HepG2 (cell line): ENCODE data around the gene ABCF1. TPM values are rescaled to one million over a fixed set of nuclear protein-coding genes. Genes with fewer than 3 reads are reported as not detected.

ENCODE experiments used
- AKNA ChIP-seq: sonication (generic); formaldehyde crosslinking; IDR thresholded peaks from 2 replicates; pipeline ENCODE4 v1.4.0; 2020; ENCODE audit warnings: missing genetic modification reagents, borderline replicate concordance
- CENPBD1 ChIP-seq: sonication (generic); formaldehyde crosslinking; IDR thresholded peaks from 2 replicates; pipeline ENCODE4 v1.8.0; 2022; ENCODE audit warnings: missing genetic modification reagents, low read depth, mild to moderate bottlenecking, borderline replicate concordance
- GATA4 ChIP-seq: sonication (generic); IDR thresholded peaks from 2 replicates; pipeline ENCODE4 v1.6.1; 2016; ENCODE audit warnings: antibody characterized with exemption, low read depth, borderline replicate concordance
- HOXA7 ChIP-seq: sonication (generic); formaldehyde crosslinking; IDR thresholded peaks from 2 replicates; pipeline ENCODE4 v1.8.1; 2022; ENCODE audit warnings: mild to moderate bottlenecking, missing genetic modification reagents, moderate library complexity
- PHF20 ChIP-seq: sonication (generic); formaldehyde crosslinking; IDR thresholded peaks from 2 replicates; pipeline ENCODE4 v1.5.0; 2020; ENCODE audit warnings: mild to moderate bottlenecking, missing genetic modification reagents
- PHF5A ChIP-seq: IDR thresholded peaks from one replicate; pipeline ENCODE4 v1.6.1; 2018; ENCODE audit warnings: low read depth, missing genetic modification reagents; ENCODE audit not compliant: unreplicated experiment
- RAD21 ChIP-seq: fragments of 450-650 bp; formaldehyde crosslinking; IDR thresholded peaks from 2 replicates; pipeline ENCODE4 v1.5.0; 2020; ENCODE audit warnings: mild to moderate bottlenecking
- SMAD3 ChIP-seq: sonication (generic); formaldehyde crosslinking; IDR thresholded peaks from 2 replicates; pipeline ENCODE4 v1.4.0; 2020; ENCODE audit warnings: missing genetic modification reagents
- TRIM22 ChIP-seq: fragments of 450-650 bp; IDR thresholded peaks from 2 replicates; pipeline ENCODE4 v1.6.1; 2017
- ZNF207 ChIP-seq: fragments of 450-650 bp; IDR thresholded peaks from 2 replicates; pipeline ENCODE4 v1.6.1; 2016; ENCODE audit warnings: antibody characterized with exemption, borderline replicate concordance
- ZNF24 ChIP-seq: fragments of 450-650 bp; IDR thresholded peaks from 2 replicates; pipeline ENCODE4 v1.6.1; 2017; ENCODE audit warnings: antibody characterized with exemption, mild to moderate bottlenecking
- ZNF282 ChIP-seq: fragments of 450-650 bp; IDR thresholded peaks from 2 replicates; pipeline ENCODE4 v1.6.1; 2018; ENCODE audit not compliant: partially characterized antibody
- ZNF3 ChIP-seq: IDR thresholded peaks from 2 replicates; pipeline ENCODE4 v1.7.0; 2017; ENCODE audit warnings: inconsistent platforms
- ZNF329 ChIP-seq: sonication (generic); formaldehyde crosslinking; IDR thresholded peaks from 2 replicates; pipeline ENCODE4 v1.9.0; 2021; ENCODE audit warnings: low read depth, mild to moderate bottlenecking, missing genetic modification reagents
- ZNF354B ChIP-seq: sonication (generic); formaldehyde crosslinking; IDR thresholded peaks from 2 replicates; pipeline ENCODE4 v1.8.0; 2022; ENCODE audit warnings: mild to moderate bottlenecking, missing genetic modification reagents
- ZNF569 ChIP-seq: sonication (generic); formaldehyde crosslinking; IDR thresholded peaks from 2 replicates; pipeline ENCODE4 v1.5.0; 2020; ENCODE audit warnings: mild to moderate bottlenecking, missing genetic modification reagents, moderate library complexity, borderline replicate concordance
- ZNF580 ChIP-seq: IDR thresholded peaks from 2 replicates; pipeline ENCODE4 v1.6.1; 2016; ENCODE audit warnings: low read depth, borderline replicate concordance
- ZNF83 ChIP-seq: sonication (generic); formaldehyde crosslinking; IDR thresholded peaks from 2 replicates; pipeline ENCODE4 v1.4.0; 2020; ENCODE audit warnings: missing genetic modification reagents, mild to moderate bottlenecking, borderline replicate concordance
- polyA plus RNA-seq, 8 experiments: library from polyadenylated mRNA; depleted of rRNA in 3 of 8; stranded (reverse) in 7 of 8; unstranded in 1 of 8; fragments of >200 nt; fragmentation: Illumina TruSeq in 4 of 8; extraction: Trizol in 4 of 8; gene quantifications; 2 replicates each; pipeline versions ENCODE4 v1.2.1 to v1.2.3, GENCODE V29; 2011 to 2016; ENCODE audit warnings: low read depth in 4 of 8, missing spikeins in 1 of 8, mixed read lengths in 1 of 8; ENCODE audit not compliant: insufficient read depth in 1 of 8
- total RNA-seq, 5 experiments: library from RNA; depleted of rRNA; stranded (reverse); fragments of >200 nt; fragmentation: Illumina TruSeq; extraction: Trizol; gene quantifications; 2 replicates each; pipeline ENCODE4 v1.2.3, GENCODE V29; 2016; ENCODE audit warnings: low read depth in 1 of 5
- TF ChIP-seq, protein P1 (sequence below): sonication (generic); formaldehyde crosslinking; IDR thresholded peaks from 2 replicates; pipeline ENCODE4 v1.9.0; 2021; ENCODE audit warnings: missing genetic modification reagents, borderline replicate concordance

Gene ABCF1
- total and polyA plus RNA-seq, 2 of the 13 experiments (the other 11 are each of a cell fraction or from before 2014, with no cell fraction given): 25.4 to 98.9 TPM

DNA sequence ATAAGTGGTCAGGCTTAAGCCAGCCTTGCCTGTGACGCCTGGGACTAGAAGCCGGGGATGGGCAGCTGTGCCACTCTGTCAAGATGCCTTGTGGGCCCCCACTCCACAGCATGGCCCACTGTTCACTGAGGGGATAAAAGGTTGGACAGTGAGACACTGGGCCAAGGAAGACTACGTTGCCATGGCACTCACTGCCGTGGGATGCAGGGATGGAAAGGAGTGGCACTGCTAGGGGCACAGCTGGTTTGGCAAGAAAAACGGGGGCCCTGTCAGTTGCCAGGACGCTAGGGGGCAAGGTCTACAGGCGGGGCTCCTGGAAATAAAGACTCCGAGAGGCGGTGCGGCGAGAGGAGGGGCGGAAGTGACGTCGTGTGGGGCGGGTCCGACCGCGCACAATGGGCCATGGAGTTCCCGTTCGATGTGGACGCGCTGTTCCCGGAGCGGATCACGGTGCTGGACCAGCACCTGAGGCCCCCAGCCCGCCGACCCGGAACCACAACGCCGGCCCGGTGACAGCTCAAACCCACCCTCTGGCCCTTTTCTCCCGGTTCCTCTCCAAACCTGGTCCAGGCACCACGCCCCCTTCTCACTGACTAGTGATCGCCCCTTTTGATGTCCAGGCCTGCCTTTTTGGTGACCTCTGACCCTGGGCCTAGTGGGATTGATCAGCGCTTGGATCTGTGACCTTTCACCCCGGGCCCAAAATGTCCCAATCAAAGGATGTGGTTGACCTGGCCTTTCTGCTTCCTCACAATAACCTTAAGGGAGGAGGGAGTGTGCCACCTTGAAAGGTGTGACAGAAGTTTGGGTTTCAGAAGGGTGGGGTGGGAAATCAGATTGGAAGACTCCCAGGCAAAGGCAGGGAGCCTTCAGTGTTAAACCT lies 55.5 kb downstream of the ABCF1 start, which contains the start of gene ATAT1 (continued):
- TF ChIP-seq TRIM22 (no peak), AKNA (CRISPR knock-in tag) (no peak; the same call in 1 of the 2 replicates), SMAD3 (CRISPR knock-in tag) (no peak), RAD21 (CRISPR knock-in tag) (peak; percentile 74), ZNF282 (no peak), ZNF329 (no peak), ZNF569 (no peak), ZNF3 (CRISPR knock-in tag) (no peak), GATA4 (peak; percentile 20; the same call in 1 of the 2 replicates), PHF5A (no peak), ZNF24 (no peak), ZNF354B (CRISPR knock-in tag) (no peak), PHF20 (CRISPR knock-in tag) (peak; percentile 90), ZNF83 (no peak), HOXA7 (CRISPR knock-in tag) (no peak), CENPBD1 (CRISPR knock-in tag) (0 out of 2 replicates have a peak, but pooled peaks have one; percentile 74), ZNF580 (CRISPR knock-in tag) (peak; percentile 95), ZNF207 (no peak)
- TF ChIP-seq, protein P1, sequence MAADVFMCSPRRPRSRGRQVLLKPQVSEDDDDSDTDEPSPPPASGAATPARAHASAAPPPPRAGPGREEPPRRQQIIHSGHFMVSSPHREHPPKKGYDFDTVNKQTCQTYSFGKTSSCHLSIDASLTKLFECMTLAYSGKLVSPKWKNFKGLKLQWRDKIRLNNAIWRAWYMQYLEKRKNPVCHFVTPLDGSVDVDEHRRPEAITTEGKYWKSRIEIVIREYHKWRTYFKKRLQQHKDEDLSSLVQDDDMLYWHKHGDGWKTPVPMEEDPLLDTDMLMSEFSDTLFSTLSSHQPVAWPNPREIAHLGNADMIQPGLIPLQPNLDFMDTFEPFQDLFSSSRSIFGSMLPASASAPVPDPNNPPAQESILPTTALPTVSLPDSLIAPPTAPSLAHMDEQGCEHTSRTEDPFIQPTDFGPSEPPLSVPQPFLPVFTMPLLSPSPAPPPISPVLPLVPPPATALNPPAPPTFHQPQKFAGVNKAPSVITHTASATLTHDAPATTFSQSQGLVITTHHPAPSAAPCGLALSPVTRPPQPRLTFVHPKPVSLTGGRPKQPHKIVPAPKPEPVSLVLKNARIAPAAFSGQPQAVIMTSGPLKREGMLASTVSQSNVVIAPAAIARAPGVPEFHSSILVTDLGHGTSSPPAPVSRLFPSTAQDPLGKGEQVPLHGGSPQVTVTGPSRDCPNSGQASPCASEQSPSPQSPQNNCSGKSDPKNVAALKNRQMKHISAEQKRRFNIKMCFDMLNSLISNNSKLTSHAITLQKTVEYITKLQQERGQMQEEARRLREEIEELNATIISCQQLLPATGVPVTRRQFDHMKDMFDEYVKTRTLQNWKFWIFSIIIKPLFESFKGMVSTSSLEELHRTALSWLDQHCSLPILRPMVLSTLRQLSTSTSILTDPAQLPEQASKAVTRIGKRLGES (CRISPR knock-in tag): no peak
